K562 (cell line): Measurements from ENCODE around the gene CHRND. TPM values are rescaled to one million over a fixed set of nuclear protein-coding genes. Genes with fewer than 3 reads are reported as not detected.

ENCODE experiments used
- ATAC-seq: fragments of 200-7000 bp; cut with Tn5 transposase; 3 replicates; pipeline ENCODE4 v1.9.1; 2020; ENCODE audit warnings: moderate library complexity
- BruUV-seq: library from RNA; stranded (reverse); fragments of 400-500 nt; replicated peaks from 2 replicates; lab custom pipeline; 2021; lab: Mats Ljungman, UMichigan
- CTCF ChIA-PET: fragments of 300-600 bp; formaldehyde crosslinking; extraction: SDS; loops from one replicate; lab custom pipeline; 2021; ENCODE audit warnings: low intra/inter-chr PET ratio; lab: Yijun Ruan, JAX
- POLR2A ChIA-PET: fragments of 300-600, 350-650 bp; sonication (Branson Sonifier 250); formaldehyde crosslinking; extraction: SDS; loops from one replicate; lab custom pipeline; 2021; ENCODE audit warnings: antibody characterized with exemption, inconsistent platforms; lab: Yijun Ruan, JAX
- DNase-seq, 4 experiments: peaks; one replicate each; pipeline versions ENCODE4 v3.0.0 to v3.0.0-alpha.2; 2011 to 2018; ENCODE audit warnings: low spot score in 3 of 4, mixed read lengths in 3 of 4; ENCODE audit errors: extremely low read depth in 1 of 4
- FAIRE-seq: peaks from 2 replicates; lab custom pipeline; 2011; peaks lifted over from hg19 to GRCh38; lab: Jason Lieb, UNC
- H2AFZ ChIP-seq: 2 replicates; pipeline ENCODE4 v1.6.0; 2011; ENCODE audit warnings: low read depth, low read length, control low read depth, inconsistent platforms
- H3K27ac ChIP-seq: fragments of 200-600 bp; 3 replicates; pipeline ENCODE4 v1.8.0; 2011; ENCODE audit warnings: low read depth, mild to moderate bottlenecking, control low read depth, inconsistent platforms, low read length, moderate library complexity, mixed read lengths; ENCODE audit errors: extremely low read depth
- H3K27me3 ChIP-seq, 2 experiments: fragments of 300-600 bp in 1 of 2; 2 replicates in 1 of 2; 3 replicates in 1 of 2; pipeline versions ENCODE4 v1.6.0 to v1.8.0; 2011; ENCODE audit warnings: inconsistent platforms in 2 of 2, low read length in 2 of 2, mild to moderate bottlenecking in 1 of 2, mixed read lengths in 1 of 2, moderate library complexity in 1 of 2; ENCODE audit not compliant: control insufficient read depth in 2 of 2, insufficient read depth in 2 of 2
- H3K36me3 ChIP-seq: fragments of 300-600 bp; 3 replicates; pipeline ENCODE4 v1.8.0; 2011; ENCODE audit warnings: mild to moderate bottlenecking, low read length, inconsistent platforms; ENCODE audit not compliant: control insufficient read depth, insufficient read depth
- H3K4me1 ChIP-seq, 2 experiments: fragments of 200-600 bp in 1 of 2; replicated peaks in 1 of 2; 2 replicates in 1 of 2; 3 replicates in 1 of 2; pipeline versions ENCODE4 v1.5.1 to v1.8.0; 2011; ENCODE audit warnings: inconsistent platforms in 2 of 2, low read length in 2 of 2, mild to moderate bottlenecking in 1 of 2, mixed read lengths in 1 of 2, moderate library complexity in 1 of 2; ENCODE audit not compliant: control insufficient read depth in 2 of 2, insufficient read depth in 2 of 2
- H3K4me2 ChIP-seq: 2 replicates; pipeline ENCODE4 v1.6.1; 2011; ENCODE audit warnings: low read length, control low read depth, inconsistent platforms, mixed read lengths; ENCODE audit not compliant: insufficient read depth
- H3K4me3 ChIP-seq: fragments of 200-600 bp; sonication (generic), shearing (Covaris generic); 2 replicates; pipeline ENCODE4 v1.5.1; 2016; ENCODE audit warnings: control low read depth, inconsistent platforms
- H3K79me2 ChIP-seq: fragments of 200-600 bp; 3 replicates; pipeline ENCODE4 v1.8.0; 2011; ENCODE audit warnings: low read length, inconsistent platforms; ENCODE audit not compliant: control insufficient read depth, insufficient read depth
- H3K9ac ChIP-seq, 2 experiments: 2 replicates each; pipeline versions ENCODE4 v1.6.0 to v1.6.1; 2011; ENCODE audit warnings: low read depth in 2 of 2, low read length in 2 of 2, control low read depth in 1 of 2, inconsistent platforms in 1 of 2, mild to moderate bottlenecking in 1 of 2, mixed read lengths in 1 of 2; ENCODE audit not compliant: insufficient read depth in 1 of 2
- H3K9me1 ChIP-seq: one replicate; pipeline ENCODE4 v1.6.0; 2011; ENCODE audit warnings: inconsistent platforms, mild to moderate bottlenecking, low read length, moderate library complexity; ENCODE audit not compliant: control insufficient read depth, insufficient read depth
- H3K9me3 ChIP-seq: replicated peaks from 2 replicates; pipeline ENCODE4 v1.5.1; 2011; ENCODE audit warnings: low read depth, low read length, inconsistent platforms; ENCODE audit not compliant: control insufficient read depth, insufficient read depth
- H4K20me1 ChIP-seq: replicated peaks from 2 replicates; pipeline ENCODE4 v1.6.1; 2011; ENCODE audit warnings: low read length, inconsistent platforms, mixed read lengths; ENCODE audit not compliant: control insufficient read depth, insufficient read depth
- ATF7 ChIP-seq: fragments of 450-650 bp; IDR thresholded peaks from 2 replicates; pipeline ENCODE4 v1.7.1; 2014; ENCODE audit warnings: mild to moderate bottlenecking, moderate library complexity
- BRD4 ChIP-seq: fragments of 200-600 bp; sonication (generic); IDR thresholded peaks from 2 replicates; pipeline ENCODE4 v1.6.1; 2017; ENCODE audit warnings: inconsistent platforms
- BRF1 ChIP-seq: IDR thresholded peaks from 3 replicates; pipeline ENCODE4 v1.6.1; 2011; ENCODE audit warnings: borderline replicate concordance, mild to moderate bottlenecking; ENCODE audit not compliant: insufficient read length; ENCODE audit errors: extremely low read depth
- CCAR2 ChIP-seq: fragments of 200-400 bp; formaldehyde crosslinking; IDR thresholded peaks from 2 replicates; pipeline ENCODE4 v1.6.1; 2017; ENCODE audit warnings: mild to moderate bottlenecking, low read depth, low read length
- ESRRB ChIP-seq: fragments of 250-450 bp; sonication (Bioruptor Pico); IDR thresholded peaks from 2 replicates; pipeline ENCODE4 v1.5.0; 2020; ENCODE audit warnings: mild to moderate bottlenecking, moderate library complexity, borderline replicate concordance
- HDAC1 ChIP-seq, 2 experiments: fragments of 450-650 bp; IDR thresholded peaks; 2 replicates each; pipeline ENCODE4 v1.6.1; 2016 to 2017; ENCODE audit warnings: inconsistent platforms in 1 of 2, mild to moderate bottlenecking in 1 of 2, moderate library complexity in 1 of 2
- HDAC2 ChIP-seq: fragments of 450-650 bp; IDR thresholded peaks from 2 replicates; pipeline ENCODE4 v1.6.1; 2016; ENCODE audit warnings: mild to moderate bottlenecking
- JUND ChIP-seq, 2 experiments: IDR thresholded peaks; 2 replicates in 1 of 2; 3 replicates in 1 of 2; pipeline ENCODE4 v1.6.1; 2011; ENCODE audit warnings: borderline replicate concordance in 2 of 2, low read depth in 2 of 2, low read length in 2 of 2, improper control_type of control experiment in 1 of 2, missing biosample characterization in 1 of 2, missing genetic modification characterization in 1 of 2, missing genetic modification reagents in 1 of 2
- KAT8 ChIP-seq: fragments of 450-650 bp; IDR thresholded peaks from 2 replicates; pipeline ENCODE4 v1.6.1; 2016; ENCODE audit warnings: low read depth, mild to moderate bottlenecking
- MIER1 ChIP-seq: fragments of 450-650 bp; IDR thresholded peaks from 2 replicates; pipeline ENCODE4 v1.6.1; 2016; ENCODE audit warnings: antibody characterized with exemption, mild to moderate bottlenecking, low read depth
- ZNF41 ChIP-seq: fragments of 250-450 bp; sonication (Bioruptor Pico); conservative IDR thresholded peaks from 2 replicates; pipeline ENCODE4 v1.4.0; 2020; ENCODE audit warnings: mild to moderate bottlenecking
- ZNF696 ChIP-seq: fragments of 250-450 bp; sonication (Bioruptor Pico); conservative IDR thresholded peaks from 2 replicates; pipeline ENCODE4 v1.4.0; 2020; ENCODE audit warnings: mild to moderate bottlenecking, moderate library complexity
- WGBS: fragments of 100-300 bp; shearing (Covaris generic); methylation state at CpG from one replicate; pipeline ENCODE4 v1.1.6; 2016; ENCODE audit warnings: low coverage, mixed read lengths; ENCODE audit not compliant: insufficient coverage; ENCODE audit errors: missing lambda C conversion rate; 5-methylcytosine and 5-hydroxymethylcytosine counted together
- in situ Hi-C: fragments of 300-500 bp; cut with MboI; formaldehyde crosslinking; loops from 4 replicates; pipeline ENCODE4 v1.15.0; 2018; ENCODE audit warnings: inconsistent platforms, mixed read lengths
- intact Hi-C: fragments of 100-400 bp; cut with micrococcal nuclease; formaldehyde crosslinking; loops from 2 replicates; pipeline ENCODE4 v1.14.2; 2022
- polyA plus RNA-seq, 8 experiments: library from polyadenylated mRNA; depleted of rRNA in 4 of 8; stranded (reverse) in 5 of 8; unstranded in 3 of 8; fragments of >200 nt; fragmentation: Nextera tagmentation in 2 of 8; fragmentation: Illumina TruSeq in 1 of 8; extraction: Ambion mirVana in 2 of 8; extraction: Trizol in 1 of 8; gene quantifications; 2 replicates each; pipeline versions ENCODE4 v1.2.1 to v1.2.3, GENCODE V29; 2011 to 2014; ENCODE audit warnings: inconsistent platforms in 1 of 8, missing spikeins in 1 of 8
- total RNA-seq, 7 experiments: library from RNA; depleted of rRNA in 6 of 7; stranded (reverse); fragments of >200 nt in 6 of 7; fragmentation: Illumina TruSeq in 2 of 7; extraction: Trizol in 2 of 7; gene quantifications; 2 replicates each; pipeline versions ENCODE4 v1.2.1 to v1.2.3, GENCODE V29; 2011 to 2021; ENCODE audit warnings: low replicate concordance in 1 of 7
- TF ChIP-seq, protein P1 (sequence below): sonication (generic); formaldehyde crosslinking; IDR thresholded peaks from 2 replicates; pipeline ENCODE4 v1.8.1; 2023; ENCODE audit warnings: mild to moderate bottlenecking, missing genetic modification reagents

The CHRND gene
- total and polyA plus RNA-seq, 9 of the 15 experiments (the other 6 are each of a cell fraction or from before 2014, with no cell fraction given) = not detected

DNA sequence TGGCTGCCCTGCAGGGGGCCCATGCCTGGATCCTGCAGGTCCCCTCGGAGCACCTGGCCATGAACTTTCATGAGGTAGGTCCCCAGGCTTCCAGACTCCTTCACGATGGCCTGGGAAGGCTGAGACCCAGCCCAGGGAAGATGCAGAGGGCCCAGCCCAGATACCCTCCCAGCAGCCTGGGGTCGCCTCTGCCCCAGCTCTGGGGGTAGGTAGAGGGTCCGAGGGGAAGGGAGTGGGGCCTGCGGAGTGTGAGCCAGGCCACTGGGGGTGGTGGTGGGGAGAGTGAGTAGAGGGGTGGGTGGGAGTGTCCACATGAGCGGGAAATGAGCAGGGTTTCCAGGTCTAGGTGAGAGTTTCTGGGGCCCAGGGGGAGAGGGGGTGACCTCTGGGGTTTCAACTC is 1.2 kb upstream of the CHRND start:
- POLR2A ChIA-PET = no interaction called here

GRCh38 chr2:232525199-232525598 is 761 bp upstream of the CHRND start:
- BruUV-seq = no TSS peak
- H4K20me1 ChIP-seq = no peaks in the 10 kb centered on the region
- no peak for DNase-seq

More for the DNA sequence above, 1.2 kb upstream of the CHRND start:
- Histone ChIP-seq H3K79me2 (no peaks in the 10 kb centered on the region), H3K4me1 (peaks cover 0 to 27% of the 10 kb centered on the region in 2 experiments; a peak in 2 of 5 replicates), H3K9me1 (no peaks in the 10 kb centered on the region), H4K20me1 (no peaks in the 10 kb centered on the region), H3K9ac (no peak overlapping the region), H2AFZ (no peak overlapping the region), H3K27ac (no peak overlapping the region), H3K36me3 (no peaks in the 10 kb centered on the region), H3K27me3 (peaks cover 0 to 57% of the 10 kb centered on the region in 2 experiments; a peak in 2 of 5 replicates), H3K4me2 (no peak overlapping the region), H3K9me3 (no peaks in the 10 kb centered on the region), H3K4me3 (no peak overlapping the region)
- DNase-seq = no peak
- CTCF ChIA-PET = no interaction called here
- in situ Hi-C loops (no loop called here), intact Hi-C loops (loop anchor here (5.0 kb wide), 3 partner anchors 77 to 287 kb away; no protein-coding TSS in a partner anchor)
- no peak for FAIRE-seq
- ATAC-seq = no peak
- TF ChIP-seq ZNF41 (CRISPR knock-in tag) = no peak
- no peak for TF ChIP-seq BRD4
- no peak for TF ChIP-seq ATF7
- no peak for TF ChIP-seq ZNF696 (CRISPR knock-in tag)
- WGBS = 22% methylated on average over 4 of the region's 6 CpGs
- no TSS peak for BruUV-seq

More at GRCh38 chr2:232525199-232525598, 761 bp upstream of the CHRND start:
- ChIA-PET CTCF (no interaction called here), POLR2A (no interaction called here)
- Histone ChIP-seq H3K36me3 (no peaks in the 10 kb centered on the region), H3K4me3 (no peak overlapping the region), H3K9ac (no peak overlapping the region), H3K27ac (no peak overlapping the region), H3K9me1 (no peaks in the 10 kb centered on the region), H3K9me3 (no peaks in the 10 kb centered on the region), H3K27me3 (peaks cover 0 to 57% of the 10 kb centered on the region in 2 experiments; a peak in 2 of 5 replicates), H3K79me2 (no peaks in the 10 kb centered on the region), H3K4me1 (peaks cover 0 to 27% of the 10 kb centered on the region in 2 experiments; a peak in 2 of 5 replicates), H3K4me2 (no peak overlapping the region), H2AFZ (no peak overlapping the region)
- no peak for TF ChIP-seq KAT8
- no peak for TF ChIP-seq HDAC2
- no peak for TF ChIP-seq CCAR2
- no peak for TF ChIP-seq BRF1
- TF ChIP-seq JUND (IDR thresholded peaks at IDR 0.05; ENCODE audit: borderline replicate concordance, low read depth, low read length) = no peak
- TF ChIP-seq JUND (tag; IDR thresholded peaks at IDR 0.05; ENCODE audit: borderline replicate concordance, low read depth, low read length) = no peak
- no peak for TF ChIP-seq HDAC1 (IDR thresholded peaks at IDR 0.05)
- TF ChIP-seq MIER1 = no peak
- no peak for TF ChIP-seq ESRRB (CRISPR knock-in tag)
- TF ChIP-seq, protein P1, sequence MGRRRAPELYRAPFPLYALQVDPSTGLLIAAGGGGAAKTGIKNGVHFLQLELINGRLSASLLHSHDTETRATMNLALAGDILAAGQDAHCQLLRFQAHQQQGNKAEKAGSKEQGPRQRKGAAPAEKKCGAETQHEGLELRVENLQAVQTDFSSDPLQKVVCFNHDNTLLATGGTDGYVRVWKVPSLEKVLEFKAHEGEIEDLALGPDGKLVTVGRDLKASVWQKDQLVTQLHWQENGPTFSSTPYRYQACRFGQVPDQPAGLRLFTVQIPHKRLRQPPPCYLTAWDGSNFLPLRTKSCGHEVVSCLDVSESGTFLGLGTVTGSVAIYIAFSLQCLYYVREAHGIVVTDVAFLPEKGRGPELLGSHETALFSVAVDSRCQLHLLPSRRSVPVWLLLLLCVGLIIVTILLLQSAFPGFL (CRISPR knock-in tag) = no peak
- no peak for FAIRE-seq
- intact Hi-C loops (no loop called here), in situ Hi-C loops (no loop called here)
- WGBS = 8% methylated on average over 2 of the region's 14 CpGs
- ATAC-seq = no peak
